Esophagus squamous epithelium (tissue), 4 donors: ENCODE results near the gene KCNAB2.

Experiments used
- CTCF ChIP-seq, 6 experiments: fragments of 450-650 bp in 4 of 6; fragments of 200-600 bp in 2 of 6; sonication (generic) in 2 of 6; IDR thresholded peaks; one replicate each; pipeline ENCODE4 v1.5.1; 2016 to 2019; ENCODE audit warnings: antibody characterized with exemption in 6 of 6, mild to moderate bottlenecking in 4 of 6, moderate library complexity in 4 of 6
- POLR2A ChIP-seq, 4 donors: fragments of 450-650 bp; IDR thresholded peaks; one replicate each; pipeline ENCODE4 v1.6.1; 2017; ENCODE audit warnings: antibody characterized with exemption in 4 of 4, mild to moderate bottlenecking in 4 of 4, moderate library complexity in 3 of 4

- TF ChIP-seq CTCF (IDR thresholded peaks at IDR 0.05) (no peak), POLR2A (IDR thresholded peaks at IDR 0.05) (no peak)
Observed at GRCh38 chr1:6123083-6123482, 77.4 kb downstream of the KCNAB2 start.
